GM12873 (cell line): Measurements from ENCODE around the gene NFIX.

Experiments
- TF ChIP-seq, protein P1 (sequence below): IDR thresholded peaks from 2 replicates; pipeline ENCODE4 v1.5.1; 2012; ENCODE audit warnings: low read depth, mild to moderate bottlenecking, moderate library complexity, low read length, control low read depth; ENCODE audit not compliant: insufficient read depth; ENCODE audit errors: missing control alignments

The NFIX gene

DNA sequence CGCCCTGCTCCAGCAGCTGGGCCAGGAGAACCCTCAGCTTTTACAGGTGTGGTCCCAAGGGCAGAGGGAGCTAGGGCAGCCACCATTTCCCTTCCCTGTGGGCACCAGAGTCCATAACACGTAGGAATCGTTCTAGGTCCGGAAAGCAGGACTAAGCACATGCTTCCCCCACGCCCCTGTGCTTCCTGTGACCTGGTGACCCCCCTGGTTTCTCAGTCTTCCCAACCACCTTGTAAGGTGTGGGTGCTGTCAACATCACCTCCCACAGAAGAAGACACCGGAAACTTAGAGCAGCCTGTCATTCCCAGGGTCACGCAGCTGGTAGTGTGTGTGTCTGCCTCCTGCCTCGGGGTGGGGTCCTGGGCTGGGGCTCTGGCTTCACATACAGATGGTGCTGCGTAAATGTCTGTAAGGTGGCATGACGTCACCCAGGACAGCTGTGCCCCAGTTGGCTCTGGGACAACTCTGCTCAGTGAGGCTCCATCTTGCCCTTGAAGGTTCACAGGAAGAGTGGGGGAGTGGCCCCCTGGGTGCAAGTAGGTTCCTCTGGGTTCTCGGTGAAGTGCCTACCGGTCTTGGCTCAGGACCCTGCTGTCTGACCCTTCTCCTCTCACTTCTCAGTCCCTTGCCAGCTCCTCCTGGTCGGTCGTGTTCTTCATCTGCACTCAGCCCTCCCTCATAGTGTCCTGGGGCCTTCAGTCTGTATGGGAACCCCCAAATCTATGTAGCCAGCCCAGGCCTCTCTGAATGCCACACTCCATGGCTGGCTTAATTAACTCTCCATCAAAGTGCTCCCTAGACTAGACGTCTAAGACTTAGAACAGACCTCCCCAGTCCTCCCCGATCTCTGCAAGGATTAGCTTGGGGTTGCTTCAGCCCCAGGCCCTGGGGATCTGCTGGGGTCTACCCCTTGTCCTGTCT is 45.7 kb upstream of the NFIX start:
- TF ChIP-seq, protein P1, sequence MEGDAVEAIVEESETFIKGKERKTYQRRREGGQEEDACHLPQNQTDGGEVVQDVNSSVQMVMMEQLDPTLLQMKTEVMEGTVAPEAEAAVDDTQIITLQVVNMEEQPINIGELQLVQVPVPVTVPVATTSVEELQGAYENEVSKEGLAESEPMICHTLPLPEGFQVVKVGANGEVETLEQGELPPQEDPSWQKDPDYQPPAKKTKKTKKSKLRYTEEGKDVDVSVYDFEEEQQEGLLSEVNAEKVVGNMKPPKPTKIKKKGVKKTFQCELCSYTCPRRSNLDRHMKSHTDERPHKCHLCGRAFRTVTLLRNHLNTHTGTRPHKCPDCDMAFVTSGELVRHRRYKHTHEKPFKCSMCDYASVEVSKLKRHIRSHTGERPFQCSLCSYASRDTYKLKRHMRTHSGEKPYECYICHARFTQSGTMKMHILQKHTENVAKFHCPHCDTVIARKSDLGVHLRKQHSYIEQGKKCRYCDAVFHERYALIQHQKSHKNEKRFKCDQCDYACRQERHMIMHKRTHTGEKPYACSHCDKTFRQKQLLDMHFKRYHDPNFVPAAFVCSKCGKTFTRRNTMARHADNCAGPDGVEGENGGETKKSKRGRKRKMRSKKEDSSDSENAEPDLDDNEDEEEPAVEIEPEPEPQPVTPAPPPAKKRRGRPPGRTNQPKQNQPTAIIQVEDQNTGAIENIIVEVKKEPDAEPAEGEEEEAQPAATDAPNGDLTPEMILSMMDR: no peak

DNA sequence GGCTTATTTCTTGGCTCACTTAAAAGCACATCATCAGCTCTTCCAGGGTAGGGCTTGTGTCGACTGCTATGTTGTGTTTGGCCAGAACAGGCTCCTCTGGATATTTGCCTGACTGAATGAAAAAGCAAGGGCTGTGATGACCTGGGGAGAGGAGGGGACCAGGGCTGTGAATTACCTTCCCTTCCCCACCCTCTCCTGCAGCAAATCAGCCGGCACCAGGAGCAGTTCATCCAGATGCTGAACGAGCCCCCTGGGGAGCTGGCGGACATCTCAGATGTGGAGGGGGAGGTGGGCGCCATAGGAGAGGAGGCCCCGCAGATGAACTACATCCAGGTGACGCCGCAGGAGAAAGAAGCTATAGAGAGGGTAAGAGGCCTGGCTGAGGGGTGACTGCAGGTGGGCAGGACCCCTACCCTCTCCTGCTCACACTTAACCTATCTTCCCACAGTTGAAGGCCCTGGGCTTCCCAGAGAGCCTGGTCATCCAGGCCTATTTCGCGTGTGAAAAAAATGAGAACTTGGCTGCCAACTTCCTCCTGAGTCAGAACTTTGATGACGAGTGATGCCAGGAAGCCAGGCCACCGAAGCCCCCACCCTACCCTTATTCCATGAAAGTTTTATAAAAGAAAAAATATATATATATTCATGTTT is 42.7 kb upstream of the NFIX start:
- TF ChIP-seq, protein P1: no peak

DNA sequence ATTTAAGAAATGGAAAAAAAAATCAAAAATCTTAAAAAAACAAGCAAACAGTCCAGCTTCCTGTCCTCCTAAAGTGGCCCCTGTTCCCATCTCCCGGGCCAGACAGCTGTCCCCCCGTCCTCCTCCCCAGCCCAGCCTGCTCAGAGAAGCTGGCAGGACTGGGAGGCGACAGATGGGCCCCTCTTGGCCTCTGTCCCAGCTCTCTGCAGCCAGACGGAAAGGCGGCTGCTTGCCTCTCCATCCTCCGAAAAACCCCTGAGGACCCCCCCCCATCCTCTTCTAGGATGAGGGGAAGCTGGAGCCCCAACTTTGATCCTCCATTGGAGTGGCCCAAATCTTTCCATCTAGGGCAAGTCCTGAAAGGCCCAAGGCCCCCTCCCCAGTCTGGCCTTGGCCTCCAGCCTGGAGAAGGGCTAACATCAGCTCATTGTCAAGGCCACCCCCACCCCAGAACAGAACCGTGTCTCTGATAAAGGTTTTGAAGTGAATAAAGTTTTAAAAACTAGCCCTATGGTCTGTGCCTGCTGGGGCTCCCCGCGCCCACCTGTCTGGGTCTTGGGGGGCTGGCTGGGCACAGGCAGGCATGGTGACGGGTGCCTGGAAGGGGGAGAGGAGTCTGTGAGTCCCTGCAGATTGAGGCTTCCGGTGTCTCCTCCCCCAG is 42.0 kb upstream of the NFIX start:
- TF ChIP-seq, protein P1: no peak

DNA sequence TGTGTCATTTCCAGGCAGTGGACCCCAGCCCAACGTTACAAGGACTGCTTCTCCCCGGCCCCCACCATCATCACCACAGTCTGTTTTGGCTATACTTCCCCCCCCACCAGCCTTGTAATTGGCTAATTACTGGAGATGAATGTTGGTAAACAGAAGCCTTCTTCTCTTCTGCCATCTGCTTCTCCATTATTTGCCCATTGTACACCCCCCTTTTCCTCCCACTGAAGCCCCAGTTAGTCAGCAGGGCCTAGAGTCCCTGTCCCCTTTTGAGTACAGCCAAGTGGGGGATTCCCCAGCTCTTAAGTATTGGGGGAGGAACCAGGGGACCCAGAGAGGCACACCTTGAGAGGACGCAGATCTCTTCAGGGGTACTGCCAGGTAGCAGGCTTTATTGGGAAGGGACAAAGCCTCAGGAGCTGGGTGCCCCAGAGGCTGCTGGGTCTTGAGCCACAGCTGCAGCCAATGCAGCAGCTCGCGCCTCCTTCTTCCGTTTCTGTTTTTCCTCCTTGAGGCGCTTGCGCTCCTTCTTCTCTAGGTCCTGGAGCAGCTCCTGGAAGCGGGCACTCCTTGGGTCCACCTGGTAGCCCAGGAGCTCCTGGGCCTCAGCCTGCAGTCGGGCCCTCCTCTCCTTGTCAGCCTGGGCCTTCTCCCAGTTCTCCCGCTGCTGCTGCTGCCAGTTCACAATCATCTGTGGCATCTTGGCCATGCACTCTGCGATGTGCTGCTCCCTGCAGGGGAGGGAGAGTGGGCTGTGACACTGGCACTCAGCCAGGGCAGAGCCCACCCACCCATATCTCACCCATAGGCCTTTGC is 41.3 kb upstream of the NFIX start:
- TF ChIP-seq, protein P1: no peak

DNA sequence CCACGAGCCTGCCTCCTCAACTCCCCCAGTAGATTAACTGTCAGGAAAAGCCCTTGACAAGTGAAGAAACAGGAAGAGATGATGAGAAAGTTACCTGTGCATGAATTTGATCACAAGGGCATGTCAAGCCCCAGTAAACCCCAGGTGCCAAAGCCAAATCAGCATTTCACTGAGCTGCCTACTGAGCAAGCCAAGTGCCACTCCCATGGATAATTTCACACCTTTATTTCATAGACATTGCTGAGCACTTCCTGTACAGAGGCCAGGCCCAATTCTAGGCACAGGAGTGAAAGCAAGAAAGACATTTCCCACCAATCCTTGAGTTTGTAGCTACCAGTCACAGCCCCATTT is 40.7 kb upstream of the NFIX start:
- TF ChIP-seq, protein P1: no peak

DNA sequence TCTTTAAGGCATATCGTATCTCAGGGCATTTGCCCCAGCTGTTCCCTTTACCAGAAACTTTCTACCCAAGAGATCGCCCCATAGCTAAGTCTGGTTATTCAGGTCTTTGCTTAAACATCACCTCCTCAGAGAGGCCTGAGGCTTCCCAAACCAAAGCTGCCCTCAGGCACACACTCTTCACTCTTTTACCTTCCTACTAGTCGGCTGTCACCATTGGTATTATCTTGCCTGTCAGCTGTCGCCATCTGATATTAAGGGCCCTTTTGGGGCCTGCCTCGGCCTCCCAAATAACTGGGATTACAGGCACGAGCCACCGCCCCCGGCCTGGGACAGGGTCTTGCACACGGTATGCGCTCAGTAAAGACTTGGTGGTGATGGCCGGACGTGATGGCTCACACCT is 39.3 kb upstream of the NFIX start:
- TF ChIP-seq, protein P1: no peak
